ENCODE measurements around the gene HSF4.

HSF4 gene

DNA sequence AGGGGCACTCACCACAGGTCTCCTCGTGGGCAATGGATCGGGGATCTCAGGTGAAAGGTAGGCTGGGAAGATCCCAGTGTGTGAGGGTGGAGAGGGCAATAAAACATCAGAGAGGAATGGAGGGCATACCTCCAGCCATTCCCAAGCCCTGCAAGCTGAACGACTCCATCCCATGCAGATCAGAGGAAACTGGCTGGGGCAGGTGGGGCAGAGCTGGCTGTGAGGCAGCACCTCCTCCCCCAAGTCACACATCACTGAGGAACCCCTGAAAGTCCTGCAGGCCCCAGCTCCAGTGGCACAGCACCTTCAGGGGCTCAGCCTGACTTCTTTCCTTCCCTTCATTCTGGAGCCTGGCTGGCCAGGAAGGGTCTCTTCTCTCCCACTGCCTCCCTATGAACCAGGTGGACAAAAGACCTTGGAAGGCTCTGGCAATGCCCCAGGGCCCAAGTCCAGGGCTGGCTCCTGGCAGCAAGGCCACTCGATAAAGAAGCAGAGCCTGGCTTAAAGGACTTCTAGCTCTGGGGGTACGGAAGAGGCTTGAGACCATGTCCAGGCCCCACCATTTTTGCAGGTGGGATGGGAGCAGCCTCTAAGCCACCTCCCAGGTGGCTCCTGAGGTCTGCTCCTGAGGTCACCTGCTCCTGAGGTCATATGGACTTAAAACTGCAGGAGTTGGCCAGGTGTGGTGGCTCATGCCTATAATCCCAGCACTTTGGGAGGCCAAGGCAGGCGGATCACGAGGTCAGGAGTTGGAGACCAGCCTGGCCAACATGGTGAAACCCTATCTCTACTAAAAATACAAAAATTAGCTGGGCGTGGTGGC lies 48.9 kb downstream of the HSF4 start:
- TF ChIP-seq, protein P1, sequence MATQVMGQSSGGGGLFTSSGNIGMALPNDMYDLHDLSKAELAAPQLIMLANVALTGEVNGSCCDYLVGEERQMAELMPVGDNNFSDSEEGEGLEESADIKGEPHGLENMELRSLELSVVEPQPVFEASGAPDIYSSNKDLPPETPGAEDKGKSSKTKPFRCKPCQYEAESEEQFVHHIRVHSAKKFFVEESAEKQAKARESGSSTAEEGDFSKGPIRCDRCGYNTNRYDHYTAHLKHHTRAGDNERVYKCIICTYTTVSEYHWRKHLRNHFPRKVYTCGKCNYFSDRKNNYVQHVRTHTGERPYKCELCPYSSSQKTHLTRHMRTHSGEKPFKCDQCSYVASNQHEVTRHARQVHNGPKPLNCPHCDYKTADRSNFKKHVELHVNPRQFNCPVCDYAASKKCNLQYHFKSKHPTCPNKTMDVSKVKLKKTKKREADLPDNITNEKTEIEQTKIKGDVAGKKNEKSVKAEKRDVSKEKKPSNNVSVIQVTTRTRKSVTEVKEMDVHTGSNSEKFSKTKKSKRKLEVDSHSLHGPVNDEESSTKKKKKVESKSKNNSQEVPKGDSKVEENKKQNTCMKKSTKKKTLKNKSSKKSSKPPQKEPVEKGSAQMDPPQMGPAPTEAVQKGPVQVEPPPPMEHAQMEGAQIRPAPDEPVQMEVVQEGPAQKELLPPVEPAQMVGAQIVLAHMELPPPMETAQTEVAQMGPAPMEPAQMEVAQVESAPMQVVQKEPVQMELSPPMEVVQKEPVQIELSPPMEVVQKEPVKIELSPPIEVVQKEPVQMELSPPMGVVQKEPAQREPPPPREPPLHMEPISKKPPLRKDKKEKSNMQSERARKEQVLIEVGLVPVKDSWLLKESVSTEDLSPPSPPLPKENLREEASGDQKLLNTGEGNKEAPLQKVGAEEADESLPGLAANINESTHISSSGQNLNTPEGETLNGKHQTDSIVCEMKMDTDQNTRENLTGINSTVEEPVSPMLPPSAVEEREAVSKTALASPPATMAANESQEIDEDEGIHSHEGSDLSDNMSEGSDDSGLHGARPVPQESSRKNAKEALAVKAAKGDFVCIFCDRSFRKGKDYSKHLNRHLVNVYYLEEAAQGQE (IDR thresholded peaks at IDR 0.05; ENCODE audit: insufficient read depth in 1 of 2, low read depth in 2 of 2, low read length in 2 of 2), result no peak
- TF ChIP-seq TAF1 (IDR thresholded peaks at IDR 0.05; ENCODE audit: borderline replicate concordance, insufficient read depth, low read length), result no peak
- no peak for TF ChIP-seq FOXP2 (optimal IDR thresholded peaks at IDR 0.05; ENCODE audit: borderline replicate concordance, extremely low read depth, extremely low read length, insufficient read depth)
- no peak for TF ChIP-seq SIN3A (IDR thresholded peaks at IDR 0.05; ENCODE audit: borderline replicate concordance, insufficient read depth, low read length)
- TF ChIP-seq POLR2AphosphoS5 (IDR thresholded peaks at IDR 0.05; ENCODE audit: low read depth, low read length), result no peak

DNA sequence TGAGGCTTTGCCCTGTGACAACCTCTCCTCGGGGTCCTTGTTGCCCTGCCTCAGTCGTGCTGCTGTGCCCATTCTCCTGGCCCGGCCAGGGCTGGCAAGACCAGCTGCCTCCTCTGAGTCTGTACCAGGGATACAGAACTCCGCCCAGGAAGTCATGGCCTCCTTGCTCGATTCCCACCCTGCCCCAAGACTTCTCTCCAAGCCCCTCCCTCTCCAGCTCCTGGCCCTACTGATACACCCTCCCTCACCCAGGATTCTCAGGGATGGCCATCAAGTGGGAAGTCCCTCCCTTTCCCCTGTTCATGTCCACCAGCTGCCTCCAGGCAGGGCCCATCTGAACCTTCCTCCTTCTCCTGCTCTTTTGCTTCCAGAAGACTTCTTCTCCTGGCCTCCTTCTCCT lies 51.2 kb downstream of the HSF4 start:
- no peak for TF ChIP-seq POLR2AphosphoS5 (IDR thresholded peaks at IDR 0.05; ENCODE audit: low read depth, low read length)
- no peak for TF ChIP-seq TAF1 (IDR thresholded peaks at IDR 0.05; ENCODE audit: borderline replicate concordance, insufficient read depth, low read length)
- TF ChIP-seq SIN3A (IDR thresholded peaks at IDR 0.05; ENCODE audit: borderline replicate concordance, insufficient read depth, low read length), result no peak

DNA sequence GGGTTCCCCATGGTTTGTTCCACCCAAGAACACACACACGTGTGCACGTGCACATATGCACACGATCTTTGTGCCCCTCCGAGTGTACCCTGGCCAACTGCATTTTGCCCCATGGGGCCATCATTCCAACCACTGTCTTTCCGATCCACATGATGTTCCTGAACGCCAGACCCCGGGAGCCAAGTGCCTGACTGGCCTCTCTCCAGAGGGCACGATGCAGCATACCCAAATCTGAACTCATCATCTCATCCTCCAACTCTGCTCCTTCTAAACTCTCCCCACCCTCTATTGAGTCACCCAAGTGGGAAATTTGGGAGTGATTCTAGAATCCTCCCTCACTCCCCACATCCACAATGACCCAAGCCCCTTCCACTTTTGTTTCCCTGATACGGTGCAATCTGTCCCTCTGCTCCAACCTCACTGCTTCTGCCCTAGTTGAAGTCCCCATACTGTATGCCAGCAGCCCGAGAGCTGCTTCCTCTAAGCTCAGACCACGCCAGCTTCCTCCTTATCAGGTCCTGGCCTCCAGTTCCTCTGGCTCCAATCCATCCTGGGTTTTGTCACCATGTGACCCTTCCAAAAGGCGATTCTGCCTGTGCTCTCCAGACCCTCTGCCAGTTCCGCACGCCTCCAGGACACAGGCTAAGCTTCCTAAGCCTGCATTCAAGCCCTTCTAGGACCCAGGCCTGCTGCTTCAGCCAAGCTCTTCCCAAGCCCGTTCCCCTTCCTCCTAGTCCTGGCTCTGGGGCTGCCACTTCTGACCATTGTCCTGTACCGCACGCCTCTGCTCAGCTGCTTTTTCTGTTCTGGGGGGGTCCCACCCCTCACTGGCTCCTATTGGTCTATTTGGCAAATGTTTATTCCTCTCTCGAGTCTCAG lies 52.3 kb downstream of the HSF4 start:
- TF ChIP-seq FOXP2 (optimal IDR thresholded peaks at IDR 0.05; ENCODE audit: borderline replicate concordance, extremely low read depth, extremely low read length, insufficient read depth) (no peak), SIN3A (IDR thresholded peaks at IDR 0.05; ENCODE audit: borderline replicate concordance, insufficient read depth, low read length) (no peak), TAF1 (IDR thresholded peaks at IDR 0.05; ENCODE audit: borderline replicate concordance, insufficient read depth, low read length) (no peak), POLR2AphosphoS5 (IDR thresholded peaks at IDR 0.05; ENCODE audit: low read depth, low read length) (no peak)
- TF ChIP-seq, protein P1 (IDR thresholded peaks at IDR 0.05; ENCODE audit: insufficient read depth in 1 of 2, low read depth in 2 of 2, low read length in 2 of 2), result no peak
